Gastrocnemius medialis (tissue), 4 donors: Measurements from ENCODE around the gene TBL3.

Experiments
- CTCF ChIP-seq, 5 experiments: fragments of 450-650 bp in 3 of 5; fragments of 200-600 bp in 2 of 5; sonication (generic) in 2 of 5; IDR thresholded peaks in 4 of 5; conservative IDR thresholded peaks in 1 of 5; 1 replicate in 4 of 5; 2 replicates in 1 of 5; pipeline ENCODE4 v1.5.1; 2016 to 2019; ENCODE audit warnings: antibody characterized with exemption in 5 of 5, mild to moderate bottlenecking in 3 of 5, moderate library complexity in 3 of 5
- POLR2A ChIP-seq, 2 donors: fragments of 450-650 bp; IDR thresholded peaks; one replicate each; pipeline ENCODE4 v1.6.1; 2017; ENCODE audit warnings: antibody characterized with exemption in 2 of 2, mild to moderate bottlenecking in 2 of 2, moderate library complexity in 2 of 2

DNA sequence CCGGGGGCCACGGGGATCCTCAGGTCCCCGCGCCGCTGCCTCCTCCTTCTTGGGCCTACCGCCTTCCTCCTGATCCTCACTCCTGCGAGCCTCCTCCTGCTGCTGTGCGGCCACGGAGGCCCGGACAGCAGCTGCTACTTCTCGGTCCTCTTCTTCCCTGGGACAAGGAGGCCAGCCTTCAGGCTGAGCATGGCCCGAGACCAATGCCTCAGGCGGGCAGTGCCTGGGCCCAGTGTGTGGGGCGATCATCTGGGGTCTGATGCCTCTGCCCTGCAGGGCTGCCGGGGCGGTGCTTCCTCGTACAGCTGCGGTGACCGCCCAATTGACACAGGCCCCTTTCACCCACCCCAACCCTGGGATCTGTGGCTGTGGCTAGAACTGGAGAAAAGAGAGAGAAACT lies 29.2 kb downstream of the TBL3 start:
- no peak for TF ChIP-seq CTCF (IDR thresholded peaks at IDR 0.05 in 4 of 5, conservative IDR thresholded peaks at IDR 0.05 in 1 of 5)
- no peak for TF ChIP-seq POLR2A (IDR thresholded peaks at IDR 0.05)
